HepG2 (cell line): Measurements from ENCODE around the gene SYCP2. TPM values are rescaled to one million over a fixed set of nuclear protein-coding genes. Genes with fewer than 3 reads are reported as not detected.
"Not testable (repeated sequence)": the region's sequence is repeated elsewhere in the genome, so short reads cannot be mapped to it uniquely, and the experiment has no call there.

ENCODE experiments used
- ATAC-seq: fragments of 200-7000 bp; cut with Tn5 transposase; 3 replicates; pipeline ENCODE4 v1.9.1; 2020; ENCODE audit warnings: mild to moderate bottlenecking, moderate library complexity
- BruUV-seq: library from RNA; stranded (reverse); fragments of 400-500 nt; replicated peaks from 2 replicates; lab custom pipeline; 2021; lab: Mats Ljungman, UMichigan
- CTCF ChIA-PET: fragments of 300-600 bp; formaldehyde crosslinking; extraction: SDS; loops from one replicate; lab custom pipeline; 2021; ENCODE audit warnings: low total read pairs, inconsistent platforms, low intra/inter-chr PET ratio; lab: Yijun Ruan, JAX
- POLR2A ChIA-PET: fragments of 350-600 bp; sonication (Branson Sonifier 250); formaldehyde crosslinking; loops from one replicate; lab custom pipeline; 2020; ENCODE audit warnings: antibody characterized with exemption, inconsistent platforms; lab: Yijun Ruan, JAX
- DNase-seq: peaks from one replicate; pipeline ENCODE4 v3.0.0-alpha.2; 2015; ENCODE audit warnings: low spot score
- FAIRE-seq: peaks from 3 replicates; lab custom pipeline; 2011; peaks lifted over from hg19 to GRCh38; lab: Jason Lieb, UNC
- H2AFZ ChIP-seq: one replicate; pipeline ENCODE4 v1.6.1; 2011; ENCODE audit warnings: low read length, inconsistent platforms
- H3K27ac ChIP-seq: fragments of 300-600 bp; 3 replicates; pipeline ENCODE4 v1.8.0; 2011; ENCODE audit warnings: mixed run types, mild to moderate bottlenecking, mixed read lengths, low read length, inconsistent platforms; ENCODE audit not compliant: insufficient read depth; ENCODE audit errors: extremely low read length
- H3K27me3 ChIP-seq, 2 experiments: fragments of 200-600 bp in 1 of 2; 2 replicates in 1 of 2; 3 replicates in 1 of 2; pipeline versions ENCODE4 v1.6.0 to v1.8.0; 2011; ENCODE audit warnings: low read length in 2 of 2, mild to moderate bottlenecking in 2 of 2, moderate library complexity in 2 of 2, inconsistent platforms in 1 of 2; ENCODE audit not compliant: insufficient read depth in 2 of 2, control insufficient read depth in 1 of 2
- H3K36me3 ChIP-seq, 2 experiments: fragments of 200-600 bp in 1 of 2; replicated peaks in 1 of 2; 2 replicates in 1 of 2; 3 replicates in 1 of 2; pipeline versions ENCODE4 v1.5.1 to v1.8.0; 2011; ENCODE audit warnings: low read length in 2 of 2, inconsistent platforms in 1 of 2; ENCODE audit not compliant: insufficient read depth in 2 of 2, control insufficient read depth in 1 of 2
- H3K4me1 ChIP-seq: 2 replicates; pipeline ENCODE4 v1.5.1; 2012; ENCODE audit warnings: low read length, inconsistent platforms; ENCODE audit not compliant: insufficient read depth
- H3K4me2 ChIP-seq: 2 replicates; pipeline ENCODE4 v1.6.0; 2011; ENCODE audit warnings: low read depth, low read length, inconsistent platforms
- H3K4me3 ChIP-seq, 3 experiments: fragments of 200-600 bp in 1 of 3; sonication (generic), shearing (Covaris generic) in 1 of 3; replicated peaks in 1 of 3; 2 replicates each; pipeline ENCODE4 v1.5.1; 2011 to 2016; ENCODE audit warnings: low read length in 3 of 3, inconsistent platforms in 2 of 3, low read depth in 2 of 3, mild to moderate bottlenecking in 2 of 3, control low read depth in 1 of 3, mixed read lengths in 1 of 3; ENCODE audit not compliant: insufficient read depth in 1 of 3
- H3K79me2 ChIP-seq: one replicate; pipeline ENCODE4 v1.6.1; 2011; ENCODE audit warnings: low read length, inconsistent platforms; ENCODE audit not compliant: insufficient read depth
- H3K9ac ChIP-seq: 2 replicates; pipeline ENCODE4 v1.6.0; 2011; ENCODE audit warnings: mild to moderate bottlenecking, low read depth, low read length, inconsistent platforms; ENCODE audit not compliant: insufficient read depth
- H3K9me3 ChIP-seq: 2 replicates; pipeline ENCODE4 v1.5.1; 2012; ENCODE audit warnings: mild to moderate bottlenecking, low read length
- H4K20me1 ChIP-seq: 2 replicates; pipeline ENCODE4 v1.6.0; 2011; ENCODE audit warnings: inconsistent platforms, mild to moderate bottlenecking, low read length, moderate library complexity; ENCODE audit not compliant: insufficient read depth
- KDM2A ChIP-seq: sonication (generic); formaldehyde crosslinking; IDR thresholded peaks from 2 replicates; pipeline ENCODE4 v1.4.0; 2020; ENCODE audit warnings: low read depth, missing genetic modification reagents, borderline replicate concordance
- PITX1 ChIP-seq: sonication (generic); formaldehyde crosslinking; IDR thresholded peaks from 2 replicates; pipeline ENCODE4 v1.5.1; 2020; ENCODE audit warnings: mild to moderate bottlenecking, missing genetic modification reagents
- WGBS: methylation state at CpG from one replicate; pipeline ENCODE4 v1.1.6; 2017; ENCODE audit warnings: low lambda C conversion rate; 5-methylcytosine and 5-hydroxymethylcytosine counted together
- in situ Hi-C: cut with HindIII; loops from 2 replicates; pipeline ENCODE4 v1.10.0; 2017; ENCODE audit warnings: low pct_unique_long_range_greater_than_20kb; ENCODE audit not compliant: extremely low pct_ligation_motif_present
- intact Hi-C: fragments of 100-400 bp; cut with micrococcal nuclease; formaldehyde crosslinking; loops from one replicate; pipeline ENCODE4 v1.10.0; 2022; ENCODE audit not compliant: unreplicated experiment
- polyA plus RNA-seq, 8 experiments: library from polyadenylated mRNA; depleted of rRNA in 3 of 8; stranded (reverse) in 7 of 8; unstranded in 1 of 8; fragments of >200 nt; fragmentation: Illumina TruSeq in 4 of 8; extraction: Trizol in 4 of 8; gene quantifications; 2 replicates each; pipeline versions ENCODE4 v1.2.1 to v1.2.3, GENCODE V29; 2011 to 2016; ENCODE audit warnings: low read depth in 4 of 8, missing spikeins in 1 of 8, mixed read lengths in 1 of 8; ENCODE audit not compliant: insufficient read depth in 1 of 8
- total RNA-seq, 5 experiments: library from RNA; depleted of rRNA; stranded (reverse); fragments of >200 nt; fragmentation: Illumina TruSeq; extraction: Trizol; gene quantifications; 2 replicates each; pipeline ENCODE4 v1.2.3, GENCODE V29; 2016; ENCODE audit warnings: low read depth in 1 of 5
- TF ChIP-seq, protein P1 (sequence below), 2 experiments: sonication (generic) in 1 of 2; formaldehyde crosslinking in 1 of 2; IDR thresholded peaks; 2 replicates each; pipeline versions ENCODE4 v1.4.0 to v1.6.1; 2018 to 2020; ENCODE audit warnings: missing genetic modification reagents in 2 of 2, borderline replicate concordance in 1 of 2, low read depth in 1 of 2, mild to moderate bottlenecking in 1 of 2, missing biosample characterization in 1 of 2
- TF ChIP-seq, protein P2 (sequence below): IDR thresholded peaks from 2 replicates; pipeline ENCODE4 v1.6.1; 2016

Gene SYCP2
- total and polyA plus RNA-seq, 2 of the 13 experiments (the other 11 are each of a cell fraction or from before 2014, with no cell fraction given), result 0.07 to 0.24 TPM

DNA sequence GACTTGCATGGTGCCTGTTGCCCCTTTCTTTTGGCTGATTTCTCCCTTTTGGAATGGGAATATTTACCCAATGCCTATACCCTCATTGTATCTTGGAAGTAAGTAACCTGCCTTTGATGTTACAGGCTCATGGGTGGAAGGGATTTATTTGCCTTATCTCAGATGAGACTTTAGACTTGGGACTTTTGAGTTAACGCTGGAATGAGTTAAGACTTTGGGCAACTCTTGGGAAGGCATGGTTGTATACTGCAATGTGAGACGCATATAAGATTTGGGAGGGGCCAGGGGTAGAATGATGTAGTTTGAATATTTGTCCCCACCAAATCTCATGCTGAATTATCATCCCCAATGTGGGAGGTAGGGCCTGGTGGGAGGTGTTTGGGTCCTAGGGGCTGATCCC lies 75.5 kb downstream of the SYCP2 start (continued):
- TF ChIP-seq, protein P1, sequence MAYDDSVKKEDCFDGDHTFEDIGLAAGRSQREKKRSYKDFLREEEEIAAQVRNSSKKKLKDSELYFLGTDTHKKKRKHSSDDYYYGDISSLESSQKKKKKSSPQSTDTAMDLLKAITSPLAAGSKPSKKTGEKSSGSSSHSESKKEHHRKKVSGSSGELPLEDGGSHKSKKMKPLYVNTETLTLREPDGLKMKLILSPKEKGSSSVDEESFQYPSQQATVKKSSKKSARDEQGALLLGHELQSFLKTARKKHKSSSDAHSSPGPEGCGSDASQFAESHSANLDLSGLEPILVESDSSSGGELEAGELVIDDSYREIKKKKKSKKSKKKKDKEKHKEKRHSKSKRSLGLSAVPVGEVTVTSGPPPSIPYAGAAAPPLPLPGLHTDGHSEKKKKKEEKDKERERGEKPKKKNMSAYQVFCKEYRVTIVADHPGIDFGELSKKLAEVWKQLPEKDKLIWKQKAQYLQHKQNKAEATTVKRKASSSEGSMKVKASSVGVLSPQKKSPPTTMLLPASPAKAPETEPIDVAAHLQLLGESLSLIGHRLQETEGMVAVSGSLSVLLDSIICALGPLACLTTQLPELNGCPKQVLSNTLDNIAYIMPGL (CRISPR knock-in tag; IDR thresholded peaks at IDR 0.05; ENCODE audit: borderline replicate concordance in 1 of 2, low read depth in 1 of 2), result no peak
- TF ChIP-seq KDM2A (CRISPR knock-in tag) (no peak), PITX1 (no peak)
- TF ChIP-seq, protein P2, sequence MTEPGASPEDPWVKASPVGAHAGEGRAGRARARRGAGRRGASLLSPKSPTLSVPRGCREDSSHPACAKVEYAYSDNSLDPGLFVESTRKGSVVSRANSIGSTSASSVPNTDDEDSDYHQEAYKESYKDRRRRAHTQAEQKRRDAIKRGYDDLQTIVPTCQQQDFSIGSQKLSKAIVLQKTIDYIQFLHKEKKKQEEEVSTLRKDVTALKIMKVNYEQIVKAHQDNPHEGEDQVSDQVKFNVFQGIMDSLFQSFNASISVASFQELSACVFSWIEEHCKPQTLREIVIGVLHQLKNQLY (CRISPR knock-in tag), result no peak

DNA sequence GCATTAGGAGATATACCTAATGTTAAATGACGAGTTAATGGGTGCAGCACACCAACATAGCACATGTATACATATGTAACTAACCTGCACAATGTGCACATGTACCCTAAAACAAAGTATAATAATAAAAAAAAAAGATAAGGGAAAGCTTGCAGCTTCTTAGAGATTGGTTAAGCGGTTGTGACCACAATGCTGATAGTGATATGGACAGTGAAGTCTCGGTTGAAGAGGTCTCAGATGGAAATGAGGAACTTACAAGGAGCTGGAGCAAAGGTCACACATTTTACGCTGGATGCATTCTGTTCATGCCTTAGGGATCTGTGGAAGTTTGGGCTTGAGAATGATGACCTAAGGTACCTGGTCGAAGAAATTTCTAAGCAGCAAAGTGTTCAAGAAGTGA lies 76.5 kb downstream of the SYCP2 start:
- H3K27ac ChIP-seq, BruUV-seq, H3K4me1 ChIP-seq, H2AFZ ChIP-seq, H4K20me1 ChIP-seq, H3K4me2 ChIP-seq, POLR2A ChIA-PET, FAIRE-seq, DNase-seq, H3K9me3 ChIP-seq, ATAC-seq, H3K36me3 ChIP-seq, CTCF ChIA-PET, in situ Hi-C loops, H3K4me3 ChIP-seq, H3K79me2 ChIP-seq, H3K27me3 ChIP-seq, H3K9ac ChIP-seq: not testable (repeated sequence)
- WGBS, result 18% methylated on average over 5 of the region's 5 CpGs
- intact Hi-C loops, result loop anchor here (10.0 kb wide), 1 partner anchor 262 kb away; no protein-coding TSS in a partner anchor

DNA sequence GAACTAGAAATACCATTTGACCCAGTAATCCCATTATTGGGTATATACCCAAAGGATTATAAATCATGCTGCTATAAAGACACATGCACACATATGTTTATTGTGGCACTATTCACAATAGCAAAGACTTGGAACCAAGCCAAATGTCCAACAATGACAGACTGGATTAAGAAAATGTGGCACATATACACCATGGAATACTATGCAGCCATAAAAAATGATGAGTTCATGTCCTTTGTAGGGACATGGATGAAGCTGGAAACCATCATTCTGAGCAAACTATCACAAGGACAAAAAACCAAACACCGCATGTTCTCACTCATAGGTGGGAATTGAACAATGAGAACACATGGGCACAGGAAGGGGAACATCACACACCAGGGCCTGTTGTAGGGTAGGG lies 76.9 kb downstream of the SYCP2 start:
- 33% methylated on average over 1 of the region's 1 CpG for WGBS
- H3K4me2 ChIP-seq, H2AFZ ChIP-seq, H3K9me3 ChIP-seq, H3K9ac ChIP-seq, H4K20me1 ChIP-seq, H3K4me3 ChIP-seq, BruUV-seq, ATAC-seq, in situ Hi-C loops, H3K79me2 ChIP-seq, H3K36me3 ChIP-seq, H3K27ac ChIP-seq, POLR2A ChIA-PET, H3K27me3 ChIP-seq, FAIRE-seq, H3K4me1 ChIP-seq, DNase-seq, CTCF ChIA-PET: not testable (repeated sequence)
- intact Hi-C loops, result loop anchor here (10.0 kb wide), 1 partner anchor 262 kb away; no protein-coding TSS in a partner anchor
